Measurements from ENCODE around the gene FOXN4. TPM values are rescaled to one million over a fixed set of nuclear protein-coding genes. Genes with fewer than 3 reads are reported as not detected.

Gene FOXN4
- total RNA-seq, 2 experiments from 2014 or later = not detected

DNA sequence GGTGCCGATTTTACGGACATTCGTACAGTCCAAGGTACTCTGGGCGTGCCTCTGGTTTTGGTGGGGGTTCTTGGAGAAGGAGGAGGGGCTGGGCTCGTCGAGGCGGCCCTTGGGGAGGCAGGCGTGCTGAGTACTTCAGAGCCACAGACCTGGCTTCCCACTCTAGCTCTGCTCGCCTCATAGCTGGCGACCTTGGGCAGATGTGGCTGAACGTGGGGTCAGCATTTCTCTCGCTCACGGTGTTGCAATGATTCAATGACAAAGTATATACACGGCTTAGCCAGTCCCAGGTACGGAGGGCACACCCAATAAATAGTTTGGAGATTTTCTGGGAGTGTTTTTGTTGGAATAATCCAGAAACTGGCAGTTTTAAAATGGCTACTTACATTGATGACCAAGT is 75.1 kb downstream of the FOXN4 start:
- CTCF ChIA-PET = no interaction called here
- Mint-ChIP-seq H3K27ac (no peak overlapping the region), H3K4me3 (no peak overlapping the region), H3K4me1 (no peaks in the 10 kb centered on the region), H3K9me3 (ENCODE audit: low read depth) (no peaks in the 10 kb centered on the region), H3K36me3 (no peaks in the 10 kb centered on the region), H3K27me3 (no peaks in the 10 kb centered on the region)
- no peak for ATAC-seq
- no peak for DNase-seq

DNA sequence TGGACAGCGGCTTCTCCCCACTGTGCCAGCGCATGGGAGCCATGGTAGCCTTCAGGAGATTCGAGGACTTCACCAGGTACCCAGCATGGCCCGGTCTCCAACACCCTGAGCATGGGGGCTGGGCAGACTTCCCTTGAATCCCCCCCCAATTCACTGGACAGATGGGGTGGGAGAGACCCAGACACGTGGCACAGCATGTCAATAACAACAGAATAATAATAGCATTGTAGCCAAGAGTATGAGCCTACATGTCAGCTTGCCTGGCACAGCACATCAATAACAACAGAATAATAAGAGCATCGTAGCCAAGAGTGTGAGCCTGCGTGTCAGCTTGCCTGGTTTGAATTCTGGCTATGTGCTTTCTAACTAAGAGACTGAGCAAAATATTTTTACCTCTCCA is 76.4 kb downstream of the FOXN4 start:
- H3K27ac Mint-ChIP-seq = no peak overlapping the region
- H3K4me1 Mint-ChIP-seq = no peaks in the 10 kb centered on the region
- no peaks in the 10 kb centered on the region for H3K9me3 Mint-ChIP-seq (ENCODE audit: low read depth)
- DNase-seq (no peak), ATAC-seq (no peak)
- H3K36me3 Mint-ChIP-seq = no peaks in the 10 kb centered on the region
- CTCF ChIA-PET = no interaction called here
- no peaks in the 10 kb centered on the region for H3K27me3 Mint-ChIP-seq
- no peak overlapping the region for H3K4me3 Mint-ChIP-seq

GRCh38 chr12:109230193-109230592 is 78.9 kb downstream of the FOXN4 start:
- no peaks in the 10 kb centered on the region for H3K36me3 Mint-ChIP-seq
- no peaks in the 10 kb centered on the region for H3K27me3 Mint-ChIP-seq
- no peak overlapping the region for H3K4me3 Mint-ChIP-seq
- H3K9me3 Mint-ChIP-seq (ENCODE audit: low read depth) = no peaks in the 10 kb centered on the region
- DNase-seq (no peak), ATAC-seq (no peak)
- H3K27ac Mint-ChIP-seq = no peak overlapping the region
- CTCF ChIA-PET = interaction anchor here (1.5 kb wide), 1 partner anchor 163 kb away, joined by 3 read pairs; no protein-coding TSS in a partner anchor
- H3K4me1 Mint-ChIP-seq = no peaks in the 10 kb centered on the region

- CTCF ChIA-PET = no interaction called here
- no peaks in the 10 kb centered on the region for H3K36me3 Mint-ChIP-seq
- no peak overlapping the region for H3K27ac Mint-ChIP-seq
- H3K9me3 Mint-ChIP-seq (ENCODE audit: low read depth) = no peaks in the 10 kb centered on the region
- no peak for DNase-seq
- ATAC-seq = no peak
- no peaks in the 10 kb centered on the region for H3K4me1 Mint-ChIP-seq
- H3K27me3 Mint-ChIP-seq = no peaks in the 10 kb centered on the region
- no peak overlapping the region for H3K4me3 Mint-ChIP-seq
Measured at GRCh38 chr12:109228664-109229063, 80.4 kb downstream of the FOXN4 start.

Other genes starting within 250 kb of the FOXN4 start
- gene ALKBH2, start 215.8 kb downstream of the FOXN4 start, total RNA-seq = 10 to 100 TPM; 14.0 to 17.2 TPM
- 10 to 100 TPM; 53.7 to 75.6 TPM for gene UNG, start 211.7 kb downstream of the FOXN4 start, total RNA-seq
- gene ACACB, start 192.7 kb downstream of the FOXN4 start, total RNA-seq = 10 to 100 TPM; 10.4 to 15.1 TPM
- not detected for gene MYO1H, start 38.6 kb upstream of the FOXN4 start, total RNA-seq
- 10 to 100 TPM; 27.2 to 43.2 TPM for gene KCTD10, start 168.0 kb upstream of the FOXN4 start, total RNA-seq
- gene UBE3B, start 168.3 kb upstream of the FOXN4 start, total RNA-seq = 10 to 100 TPM; 36.6 to 39.0 TPM

Data from activated CD8-positive, alpha-beta memory T cell treated with anti-CD3 and anti-CD28 coated beads, Interleukin-2, amount 10 ng/mL, durations not matched to agents 7 days and 5 days (primary cell).